GM18868 (cell line): ENCODE measurements around the gene CBLB.

Experiments
- ATAC-seq: cut with Tn5 transposase; IDR thresholded peaks from one replicate; pipeline ENCODE4 v1.9.1; 2021; ENCODE audit warnings: mild to moderate bottlenecking, moderate library complexity; ENCODE audit not compliant: unreplicated experiment

The CBLB gene

GRCh38 chr3:105876780-105877327 lies 8.0 kb upstream of the CBLB start:
- ATAC-seq, result peak; percentile 85

DNA sequence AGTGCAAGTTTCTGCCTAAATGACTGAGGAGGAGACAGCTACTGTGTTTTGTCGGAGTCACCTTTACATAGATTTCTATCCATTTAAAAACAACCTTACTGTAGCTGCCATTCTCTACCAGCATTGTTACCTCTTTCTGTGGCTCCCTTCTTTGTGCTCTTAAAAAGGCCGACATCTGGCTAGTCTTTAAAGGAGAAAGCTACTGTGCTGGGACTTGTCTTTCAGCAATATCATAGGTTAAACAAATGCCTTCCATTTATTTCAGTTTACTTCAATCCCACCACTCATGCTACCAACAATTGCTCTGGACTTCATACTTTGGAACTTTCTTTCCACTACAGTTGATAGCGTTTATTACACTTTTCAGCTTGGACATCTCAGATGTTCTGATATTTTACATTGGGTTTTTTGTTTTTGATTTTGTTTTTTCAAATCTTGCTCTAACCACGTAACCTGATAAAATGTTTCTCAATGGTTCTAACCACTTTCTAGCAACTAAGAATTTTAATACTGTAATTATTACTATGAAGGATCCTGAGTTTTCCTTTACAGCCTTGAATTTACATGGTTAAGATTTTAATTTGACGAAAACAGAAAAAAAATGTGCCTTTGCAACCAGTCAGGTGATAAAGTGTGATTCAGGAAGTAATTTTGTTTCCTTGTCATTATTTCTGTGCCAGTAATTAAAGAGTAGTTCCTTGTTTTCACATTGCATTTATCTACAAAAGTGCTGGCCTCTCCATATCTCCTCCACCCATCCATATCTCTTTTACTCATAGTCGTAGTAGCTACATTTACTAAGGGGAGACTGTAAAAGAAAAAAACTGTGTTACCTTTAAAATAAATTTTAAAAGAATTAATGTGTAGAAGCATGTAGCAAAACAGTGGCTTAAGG lies 1.3 kb upstream of the CBLB start:
- no peak for ATAC-seq

GRCh38 chr3:105869531-105869833 lies 670 bp upstream of the CBLB start:
- no peak for ATAC-seq

DNA sequence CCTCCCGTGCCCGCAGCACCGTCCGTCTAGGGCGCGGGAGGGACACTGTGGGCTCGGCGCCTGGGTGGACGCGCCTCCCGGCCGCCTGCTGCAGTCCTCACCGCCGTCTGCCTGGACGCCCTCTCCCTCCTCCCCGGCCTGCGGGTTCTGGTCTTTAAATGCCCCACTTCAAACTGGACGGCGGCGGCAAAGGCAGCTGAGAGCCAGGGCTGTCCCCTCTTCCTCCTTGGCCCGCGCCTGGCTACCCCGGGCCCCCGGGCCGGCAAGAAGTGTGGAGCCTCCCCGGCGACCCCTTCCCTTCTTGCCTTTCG lies 426 bp downstream of the CBLB start:
- ATAC-seq, result peak; percentile 0

DNA sequence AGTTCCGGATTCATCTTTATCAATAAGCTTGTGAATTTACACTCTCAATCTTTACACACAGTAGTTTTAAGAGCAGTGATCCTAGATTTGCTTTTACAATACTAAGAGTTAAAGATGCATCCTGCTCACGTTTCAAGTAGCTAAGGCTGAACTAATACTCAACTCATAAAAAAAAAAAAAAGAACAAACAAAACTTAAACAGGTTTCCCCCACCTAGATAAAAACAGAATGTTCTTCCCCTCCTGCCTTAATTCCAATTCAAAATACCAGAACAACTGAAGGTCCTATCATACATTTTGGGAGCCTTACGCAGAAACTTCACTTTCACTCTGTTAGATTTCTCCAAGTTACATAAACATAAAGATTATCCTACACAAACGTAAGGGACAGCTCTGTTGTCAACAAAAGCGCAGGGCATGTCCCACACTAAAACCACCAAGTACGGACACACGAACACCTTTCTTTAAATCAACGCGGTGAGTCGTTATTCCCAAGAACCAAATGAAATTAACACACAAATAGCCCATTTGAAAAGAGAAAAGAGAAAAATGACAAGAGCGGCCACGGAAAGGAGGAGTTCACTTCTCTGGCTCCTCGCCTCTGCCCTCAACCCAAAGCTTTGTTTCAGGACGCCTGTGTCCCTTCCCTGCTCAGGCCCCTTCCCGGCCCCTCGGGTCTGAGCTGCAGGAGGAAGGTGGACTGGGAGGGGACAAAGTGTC lies 941 bp downstream of the CBLB start:
- ATAC-seq, result no peak

DNA sequence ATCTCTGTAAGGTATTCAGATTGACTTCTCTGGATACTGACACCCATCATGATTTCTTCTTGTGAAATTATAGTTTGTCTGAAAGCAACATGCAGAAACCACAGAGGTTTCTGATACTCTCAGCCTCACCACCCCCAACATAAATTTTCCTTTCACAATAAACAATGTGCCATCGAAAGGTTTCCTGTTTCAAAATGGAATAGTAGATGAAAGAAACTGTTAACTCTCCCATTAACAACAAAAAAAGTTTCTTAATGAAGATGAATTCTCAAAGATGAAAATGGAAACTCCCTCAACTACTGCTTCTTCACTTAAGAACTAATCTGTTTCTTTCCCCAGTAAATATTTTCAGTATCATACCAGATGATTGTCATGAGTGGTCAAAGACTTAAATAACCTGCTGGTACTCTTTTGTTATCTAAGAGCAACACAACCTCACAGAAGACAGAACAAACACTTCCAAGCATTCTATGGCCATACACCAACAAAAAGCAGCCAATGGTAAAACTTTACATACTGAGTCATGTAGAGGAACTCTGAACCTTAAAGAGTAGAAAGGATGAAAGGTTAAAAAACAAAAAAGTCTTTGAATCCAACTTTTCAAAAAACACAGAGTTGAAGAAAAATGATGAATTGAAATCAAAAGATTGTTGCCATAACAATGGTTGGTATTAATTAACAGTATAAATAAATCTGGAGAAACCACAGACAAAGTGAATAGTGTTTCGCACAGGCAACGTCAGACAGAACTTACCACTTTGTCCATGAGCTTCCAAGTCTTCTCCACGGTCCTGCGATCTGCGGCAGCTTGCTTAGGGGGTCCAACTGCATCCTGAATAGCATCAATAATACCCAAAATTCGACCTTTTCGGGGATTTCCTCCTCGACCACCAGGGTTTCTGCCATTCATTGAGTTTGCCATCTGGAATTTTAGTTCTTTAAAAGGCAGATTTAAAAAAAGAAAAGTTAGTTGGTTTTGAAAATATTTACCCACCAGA lies 1.9 kb downstream of the CBLB start:
- peak; percentile 32 for ATAC-seq

GRCh38 chr3:105865867-105866350 lies 2.9 kb downstream of the CBLB start:
- no peak for ATAC-seq

DNA sequence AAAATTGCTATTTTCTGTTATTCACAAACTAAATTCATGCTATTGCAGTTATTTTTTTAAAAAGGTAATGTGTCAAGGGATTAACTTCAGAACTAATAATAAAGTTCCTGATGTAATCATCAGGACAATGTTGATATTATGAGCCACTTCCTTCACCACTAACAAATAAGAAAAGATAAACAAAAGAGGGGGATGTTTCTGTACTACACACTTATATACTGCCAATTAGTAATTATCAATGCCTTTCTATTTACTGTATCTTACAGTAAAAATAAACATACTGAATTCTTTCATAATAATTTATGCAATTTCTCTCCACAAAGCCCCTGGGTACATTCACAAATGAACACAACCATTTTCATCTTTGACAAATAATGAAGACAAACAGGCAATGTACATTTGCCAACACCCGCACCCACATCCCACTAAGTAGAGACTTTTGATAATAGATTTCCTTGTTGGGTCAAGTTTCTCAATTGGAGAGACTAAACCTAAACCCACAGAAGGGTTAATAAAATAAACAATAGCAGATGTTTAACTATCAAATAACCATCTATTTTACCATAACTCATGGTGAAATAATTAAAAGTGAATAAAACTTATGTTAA lies 3.7 kb downstream of the CBLB start:
- ATAC-seq, result no peak

- ATAC-seq, result no peak
These were observed 4.6 kb downstream of the CBLB start for GRCh38 chr3:105864212-105864611.

- ATAC-seq, result no peak
These were observed 5.2 kb downstream of the CBLB start for GRCh38 chr3:105863608-105864007.

DNA sequence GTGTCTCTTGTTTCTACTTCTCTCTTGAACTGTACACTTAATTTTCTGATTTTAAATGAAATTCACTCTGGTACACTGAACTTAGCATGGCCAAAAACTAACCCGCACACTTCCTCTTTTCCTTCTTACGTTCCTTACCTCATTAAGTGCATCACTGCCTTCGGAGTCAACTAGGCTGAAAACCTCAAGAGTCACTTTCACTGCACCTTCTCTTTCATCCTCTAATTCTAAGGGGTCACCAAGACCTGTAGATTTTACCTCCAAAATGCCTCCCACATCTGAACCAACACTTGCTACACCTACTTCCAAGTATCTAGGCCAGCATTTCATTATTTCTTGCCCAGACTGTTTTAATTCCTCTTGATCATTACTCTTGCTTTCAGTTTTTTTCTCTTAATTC lies 6.6 kb downstream of the CBLB start:
- ATAC-seq, result peak; percentile 83

GRCh38 chr3:105860641-105861040 lies 8.2 kb downstream of the CBLB start:
- no peak for ATAC-seq

DNA sequence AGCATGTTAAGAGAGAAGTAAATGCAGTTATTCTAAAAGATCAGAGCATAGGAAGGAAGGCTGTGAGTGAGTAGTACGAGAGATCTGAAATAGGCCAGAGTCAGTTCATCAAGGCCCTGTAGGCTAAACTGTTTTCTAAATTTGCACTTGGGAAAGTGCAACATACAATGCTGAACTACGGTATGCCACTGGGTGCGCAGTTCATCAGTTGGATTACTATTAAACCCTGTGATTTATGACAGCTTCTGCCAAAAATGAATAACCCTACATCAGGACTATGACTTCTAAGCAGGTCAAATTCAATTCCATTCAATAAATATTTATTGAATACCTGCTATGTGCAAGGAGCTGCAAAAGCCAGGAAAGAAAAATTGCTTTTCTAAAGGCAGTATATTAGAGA lies 10.8 kb downstream of the CBLB start:
- no peak for ATAC-seq

GRCh38 chr3:105857601-105858000 lies 11.2 kb downstream of the CBLB start:
- ATAC-seq, result no peak

DNA sequence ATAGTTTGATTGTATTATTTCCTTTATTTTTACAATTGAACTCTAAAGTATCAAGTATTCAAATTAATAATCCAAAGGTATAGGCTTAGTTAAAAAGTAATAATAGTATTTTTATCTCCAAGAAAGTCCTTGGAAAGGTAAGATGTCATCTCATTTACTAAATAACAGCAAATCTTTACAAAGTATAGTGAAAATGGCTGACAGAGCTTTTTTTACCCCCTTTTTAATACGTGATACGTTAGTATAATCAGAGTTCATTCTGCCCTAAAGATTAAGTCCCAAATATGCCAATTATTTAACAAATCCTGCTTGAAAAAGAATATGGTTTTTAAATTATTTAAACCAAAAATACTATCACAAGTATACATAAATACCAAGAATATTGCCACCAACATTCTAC lies 12.2 kb downstream of the CBLB start:
- ATAC-seq, result no peak

GRCh38 chr3:105853801-105854432 lies 14.9 kb downstream of the CBLB start:
- ATAC-seq, result peak; percentile 99

DNA sequence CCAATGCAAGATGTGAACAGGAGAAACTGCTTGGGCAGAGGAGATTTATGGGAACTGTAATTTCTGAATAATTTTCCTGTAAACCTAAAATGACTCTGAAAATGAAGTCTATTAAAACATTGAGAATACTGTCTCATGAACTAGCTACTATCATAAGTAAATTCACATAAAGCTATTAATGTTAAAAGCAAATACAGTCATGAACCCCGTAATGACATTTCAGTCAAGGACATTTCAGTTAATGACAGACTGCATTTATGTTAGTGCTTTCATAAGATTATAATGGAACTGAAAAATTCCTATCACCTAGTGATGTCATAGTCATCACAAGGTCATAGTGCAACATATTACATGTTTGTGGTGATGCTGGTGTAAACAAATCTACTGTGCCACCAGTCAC lies 17.2 kb downstream of the CBLB start:
- no peak for ATAC-seq

- no peak for ATAC-seq
These were observed 17.6 kb downstream of the CBLB start for GRCh38 chr3:105851176-105851575.

DNA sequence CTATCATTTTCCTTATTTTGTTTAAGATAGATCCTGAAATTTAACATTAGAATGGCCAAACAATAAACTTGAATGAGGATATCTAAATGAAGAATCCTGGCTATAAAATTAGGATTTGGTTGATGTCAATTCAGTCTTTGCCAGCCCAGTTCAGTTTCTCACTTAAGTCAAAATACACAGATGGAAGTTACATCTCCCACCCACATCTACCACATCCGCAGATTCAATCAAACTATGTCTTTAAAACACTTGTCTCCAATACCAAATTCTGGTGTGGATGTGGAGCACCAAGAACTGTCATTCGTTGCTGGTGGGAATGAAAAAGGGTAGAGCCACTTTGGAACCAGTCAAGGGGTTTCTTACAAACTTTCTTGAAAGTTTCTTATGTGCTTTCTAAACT lies 18.2 kb downstream of the CBLB start:
- no peak for ATAC-seq

GRCh38 chr3:105848821-105849220 lies 20.0 kb downstream of the CBLB start:
- no peak for ATAC-seq
